Spinal cord (tissue), 4 donors: ENCODE measurements around the gene AGPS. TPM values are rescaled to one million over a fixed set of nuclear protein-coding genes. Genes with fewer than 3 reads are reported as not detected.

Experiments
- polyA plus RNA-seq, 2 donors: library from polyadenylated mRNA; unstranded; fragments of 120-200 nt; gene quantifications; one replicate each; pipeline ENCODE4 v1.2.1, GENCODE V29; 2013; ENCODE audit not compliant: insufficient read length in 2 of 2
- small RNA-seq: library from RNA; depleted of rRNA; stranded (forward); fragments of <200 nt; gene quantifications from one replicate; pipeline ENCODE3, GENCODE V24; 2014; ENCODE audit warnings: low replicate concordance
- total RNA-seq, 2 donors: library from RNA; depleted of rRNA in 1 of 2; stranded (reverse); fragments of 120-200 nt in 1 of 2; fragments of >200 nt in 1 of 2; gene quantifications; one replicate each; pipeline versions ENCODE4 v1.2.3 to v1.2.4, GENCODE V29; 2013 to 2014

The AGPS gene
- total and polyA plus RNA-seq, 4 donors: 27.0 to 72.7 (median 39.5) TPM

Small RNA genes within 50 kb of the gene (small RNA-seq; reads per million reads assigned to genes)
- not detected for gene RF01210

Other genes starting within 250 kb of the AGPS start
- gene HNRNPA3, start 180.0 kb upstream of the AGPS start, total RNA-seq: 100 to 1,000 TPM in 1 of 2 donors, 10 to 100 TPM in 1; 51.1 to 102 TPM
- gene HNRNPA3, start 180.0 kb upstream of the AGPS start, polyA plus RNA-seq: 100 to 1,000 TPM; 353 to 374 TPM
- gene NFE2L2, start 128.0 kb upstream of the AGPS start, total RNA-seq: 10 to 100 TPM; 62.9 to 87.9 TPM
- 10 to 100 TPM; 62.8 to 66.7 TPM for gene NFE2L2, start 128.0 kb upstream of the AGPS start, polyA plus RNA-seq